Neural progenitor cell (in vitro differentiated cells): ENCODE results near the gene EPHB6. TPM values are rescaled to one million over a fixed set of nuclear protein-coding genes. Genes with fewer than 3 reads are reported as not detected.

Experiments used
- DNase-seq: peaks from one replicate; pipeline ENCODE4 v3.0.0-alpha.2; 2016; ENCODE audit warnings: low spot score
- H2AFZ ChIP-seq: fragments of 200-600 bp; sonication (generic); replicated peaks from 2 replicates; pipeline ENCODE4 v1.6.1; 2016; ENCODE audit warnings: antibody characterized with exemption
- H3F3A ChIP-seq: fragments of 200-600 bp; sonication (generic); 2 replicates; pipeline ENCODE4 v1.6.1; 2016; ENCODE audit warnings: antibody characterized with exemption, low read depth
- H3K27ac ChIP-seq: fragments of 200-600 bp; sonication (generic); 2 replicates; pipeline ENCODE4 v1.5.1; 2016; ENCODE audit warnings: mild to moderate bottlenecking
- H3K27me3 ChIP-seq: fragments of 200-600 bp; sonication (generic); 2 replicates; pipeline ENCODE4 v1.6.1; 2016; ENCODE audit warnings: mild to moderate bottlenecking, moderate library complexity
- H3K36me3 ChIP-seq: fragments of 200-600 bp; sonication (generic); 2 replicates; pipeline ENCODE4 v1.5.1; 2016
- H3K4me1 ChIP-seq: fragments of 200-600 bp; sonication (generic); 2 replicates; pipeline ENCODE4 v1.6.1; 2016; ENCODE audit warnings: mixed run types
- H3K4me2 ChIP-seq: fragments of 200-600 bp; sonication (generic); 2 replicates; pipeline ENCODE4 v1.6.1; 2016
- H3K4me3 ChIP-seq: fragments of 200-600 bp; sonication (generic); 2 replicates; pipeline ENCODE4 v1.5.1; 2016
- H3K79me2 ChIP-seq: fragments of 200-600 bp; sonication (generic); 2 replicates; pipeline ENCODE4 v1.6.1; 2016; ENCODE audit warnings: low read depth
- H3K9ac ChIP-seq: fragments of 200-600 bp; sonication (generic); 2 replicates; pipeline ENCODE4 v1.6.1; 2016
- H3K9me3 ChIP-seq: fragments of 200-600 bp; sonication (generic); 2 replicates; pipeline ENCODE4 v1.5.1; 2016; ENCODE audit warnings: low read depth
- H4K20me1 ChIP-seq: fragments of 200-600 bp; sonication (generic); 2 replicates; pipeline ENCODE4 v1.6.1; 2016; ENCODE audit warnings: low read depth
- H3K27ac Mint-ChIP-seq: 3 replicates; pipeline ENCODE4 v1.8.0; 2021; ENCODE audit warnings: mixed read lengths
- H3K27me3 Mint-ChIP-seq: 2 replicates; pipeline ENCODE4 v1.8.0; 2022; ENCODE audit warnings: low read depth, mild to moderate bottlenecking, inconsistent platforms, moderate library complexity, mixed read lengths; ENCODE audit not compliant: insufficient read depth
- H3K36me3 Mint-ChIP-seq: 3 replicates; pipeline ENCODE4 v1.8.0; 2021; ENCODE audit warnings: mixed read lengths
- H3K4me1 Mint-ChIP-seq: 3 replicates; pipeline ENCODE4 v1.8.0; 2021; ENCODE audit warnings: mixed read lengths
- H3K4me3 Mint-ChIP-seq: 3 replicates; pipeline ENCODE4 v1.8.0; 2021; ENCODE audit warnings: mild to moderate bottlenecking, moderate library complexity, mixed read lengths
- H3K9me3 Mint-ChIP-seq: 3 replicates; pipeline ENCODE4 v1.8.0; 2020; ENCODE audit warnings: mixed read lengths
- EZH2 ChIP-seq: fragments of 200-600 bp; sonication (generic); IDR thresholded peaks from 2 replicates; pipeline ENCODE4 v1.6.1; 2017; ENCODE audit warnings: antibody characterized with exemption, mild to moderate bottlenecking, moderate library complexity
- EZH2phosphoT487 ChIP-seq: fragments of 200-600 bp; sonication (generic); IDR thresholded peaks from 2 replicates; pipeline ENCODE4 v1.6.1; 2017; ENCODE audit warnings: antibody characterized with exemption
- total RNA-seq: library from RNA; depleted of rRNA; stranded (reverse); fragments of >200 nt; gene quantifications from 2 replicates; pipeline ENCODE4 v1.2.3, GENCODE V29; 2015; ENCODE audit warnings: low replicate concordance
- TF ChIP-seq, protein P1 (sequence below): fragments of 200-600 bp; sonication (generic); IDR thresholded peaks from 2 replicates; pipeline ENCODE4 v1.5.1; 2017; ENCODE audit warnings: antibody characterized with exemption, mild to moderate bottlenecking

EPHB6 gene
- total RNA-seq, 1 donor from 2014 or later, result 4.8 TPM

DNA sequence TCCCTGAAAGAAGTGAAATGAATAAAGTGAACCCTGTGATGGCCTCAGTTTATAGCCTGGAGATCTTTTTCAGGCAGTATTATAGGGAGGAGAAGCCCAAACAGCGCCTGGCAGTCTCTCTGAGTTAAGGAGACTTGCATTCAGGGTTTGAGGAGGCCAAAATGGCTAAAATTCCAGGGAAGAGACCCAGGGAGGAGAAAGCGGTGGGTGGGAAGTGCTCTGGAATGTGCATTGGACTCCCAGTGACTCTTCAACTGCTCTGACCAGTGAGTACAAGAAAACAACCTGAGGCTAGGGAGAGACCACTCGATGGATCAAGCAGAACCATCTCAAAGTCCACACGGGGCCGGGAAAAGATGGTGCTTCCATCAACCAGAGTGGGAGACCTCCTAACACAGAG lies 35.3 kb upstream of the EPHB6 start:
- Mint-ChIP-seq H3K27ac (no peak overlapping the region), H3K9me3 (peaks cover 4% of the 10 kb centered on the region), H3K27me3 (no peaks in the 10 kb centered on the region), H3K4me3 (no peak overlapping the region), H3K36me3 (no peaks in the 10 kb centered on the region), H3K4me1 (no peaks in the 10 kb centered on the region)
- H3K27me3 ChIP-seq, result no peaks in the 10 kb centered on the region
- H3K4me2 ChIP-seq, result no peak overlapping the region
- no peaks in the 10 kb centered on the region for H3K36me3 ChIP-seq
- no peak overlapping the region for H3K4me3 ChIP-seq
- H3K79me2 ChIP-seq, result no peaks in the 10 kb centered on the region
- no peaks in the 10 kb centered on the region for H4K20me1 ChIP-seq
- H3K27ac ChIP-seq, result no peak overlapping the region
- H3K9ac ChIP-seq, result no peak overlapping the region
- H3K9me3 ChIP-seq, result peaks cover 6% of the 10 kb centered on the region
- no peak for DNase-seq
- TF ChIP-seq EZH2 (no peak), EZH2phosphoT487 (no peak)
- TF ChIP-seq, protein P1, sequence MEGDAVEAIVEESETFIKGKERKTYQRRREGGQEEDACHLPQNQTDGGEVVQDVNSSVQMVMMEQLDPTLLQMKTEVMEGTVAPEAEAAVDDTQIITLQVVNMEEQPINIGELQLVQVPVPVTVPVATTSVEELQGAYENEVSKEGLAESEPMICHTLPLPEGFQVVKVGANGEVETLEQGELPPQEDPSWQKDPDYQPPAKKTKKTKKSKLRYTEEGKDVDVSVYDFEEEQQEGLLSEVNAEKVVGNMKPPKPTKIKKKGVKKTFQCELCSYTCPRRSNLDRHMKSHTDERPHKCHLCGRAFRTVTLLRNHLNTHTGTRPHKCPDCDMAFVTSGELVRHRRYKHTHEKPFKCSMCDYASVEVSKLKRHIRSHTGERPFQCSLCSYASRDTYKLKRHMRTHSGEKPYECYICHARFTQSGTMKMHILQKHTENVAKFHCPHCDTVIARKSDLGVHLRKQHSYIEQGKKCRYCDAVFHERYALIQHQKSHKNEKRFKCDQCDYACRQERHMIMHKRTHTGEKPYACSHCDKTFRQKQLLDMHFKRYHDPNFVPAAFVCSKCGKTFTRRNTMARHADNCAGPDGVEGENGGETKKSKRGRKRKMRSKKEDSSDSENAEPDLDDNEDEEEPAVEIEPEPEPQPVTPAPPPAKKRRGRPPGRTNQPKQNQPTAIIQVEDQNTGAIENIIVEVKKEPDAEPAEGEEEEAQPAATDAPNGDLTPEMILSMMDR, result no peak
- no peaks in the 10 kb centered on the region for H3K4me1 ChIP-seq
- no peak overlapping the region for H2AFZ ChIP-seq
- H3F3A ChIP-seq, result no peaks in the 10 kb centered on the region

DNA sequence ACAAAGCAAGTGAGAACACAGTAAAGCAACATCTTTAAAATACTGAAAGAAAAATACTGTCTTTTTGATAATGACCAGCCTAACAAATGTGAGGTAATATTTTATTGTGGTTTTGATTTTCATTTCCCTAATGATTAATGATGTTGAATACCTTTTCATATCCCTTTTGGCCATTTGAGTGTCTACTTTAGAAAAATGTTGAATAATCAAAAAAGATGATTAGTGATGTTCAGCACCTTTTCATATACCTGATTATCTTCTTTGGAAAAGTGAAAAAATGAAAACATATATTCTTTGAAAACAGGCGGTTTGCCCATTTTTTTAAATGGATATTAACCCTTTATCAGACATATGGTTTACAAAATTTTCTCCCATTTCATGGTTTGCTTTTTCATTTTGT lies 32.2 kb upstream of the EPHB6 start:
- DNase-seq, result no peak
- no peak for TF ChIP-seq EZH2phosphoT487
- TF ChIP-seq EZH2, result no peak
- TF ChIP-seq, protein P1, result no peak
- H4K20me1 ChIP-seq, result no peaks in the 10 kb centered on the region
- H3K27ac ChIP-seq, result no peak overlapping the region
- Mint-ChIP-seq H3K27me3 (no peaks in the 10 kb centered on the region), H3K9me3 (peaks cover 4% of the 10 kb centered on the region), H3K4me1 (no peaks in the 10 kb centered on the region), H3K36me3 (no peaks in the 10 kb centered on the region), H3K4me3 (no peak overlapping the region), H3K27ac (no peak overlapping the region)
- no peak overlapping the region for H3K9ac ChIP-seq
- no peak overlapping the region for H3K4me2 ChIP-seq
- no peaks in the 10 kb centered on the region for H3K79me2 ChIP-seq
- no peak overlapping the region for H2AFZ ChIP-seq
- no peaks in the 10 kb centered on the region for H3F3A ChIP-seq
- no peaks in the 10 kb centered on the region for H3K27me3 ChIP-seq
- no peak overlapping the region for H3K4me3 ChIP-seq
- H3K9me3 ChIP-seq, result peaks cover 17% of the 10 kb centered on the region
- H3K36me3 ChIP-seq, result no peaks in the 10 kb centered on the region
- H3K4me1 ChIP-seq, result no peaks in the 10 kb centered on the region

DNA sequence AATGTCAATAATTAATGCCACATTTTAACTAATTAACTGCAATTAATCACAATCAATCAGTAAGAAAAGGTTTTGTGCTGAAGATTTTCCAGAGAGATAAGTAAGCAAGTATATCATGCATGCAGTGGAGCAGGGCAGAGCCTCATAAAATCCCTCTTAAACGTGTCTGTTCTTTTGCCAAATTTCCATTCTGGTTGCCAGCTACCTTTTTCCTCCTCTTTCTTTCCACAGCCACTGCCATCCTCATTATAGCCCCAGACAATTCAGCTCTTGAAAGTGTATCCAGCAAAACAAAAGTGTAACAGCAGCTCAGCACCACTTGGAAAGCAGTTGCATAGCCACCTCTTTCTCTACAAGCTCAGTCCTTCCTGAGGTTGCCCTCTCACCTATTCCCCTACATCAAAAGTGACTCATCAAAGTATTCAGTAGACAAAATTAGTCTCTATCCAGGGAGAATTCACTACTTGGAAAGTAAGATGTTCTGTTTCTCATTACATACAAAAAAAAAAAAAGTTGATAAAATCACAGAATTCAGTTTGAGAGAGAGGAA lies 26.9 kb upstream of the EPHB6 start:
- no peaks in the 10 kb centered on the region for H4K20me1 ChIP-seq
- H3K9me3 ChIP-seq, result peaks cover 17% of the 10 kb centered on the region
- no peaks in the 10 kb centered on the region for H3K4me1 ChIP-seq
- H3K9me3 Mint-ChIP-seq, result no peaks in the 10 kb centered on the region
- no peaks in the 10 kb centered on the region for H3K36me3 ChIP-seq
- H2AFZ ChIP-seq, result no peak overlapping the region
- no peaks in the 10 kb centered on the region for H3K79me2 ChIP-seq
- TF ChIP-seq EZH2 (no peak), EZH2phosphoT487 (no peak)
- TF ChIP-seq, protein P1, result no peak
- no peak overlapping the region for H3K4me3 ChIP-seq
- no peak overlapping the region for H3K4me2 ChIP-seq
- H3K9ac ChIP-seq, result no peak overlapping the region
- H3K27ac Mint-ChIP-seq, result no peak overlapping the region
- no peak overlapping the region for H3K27ac ChIP-seq
- no peaks in the 10 kb centered on the region for H3K27me3 Mint-ChIP-seq
- H3K36me3 Mint-ChIP-seq, result no peaks in the 10 kb centered on the region
- no peaks in the 10 kb centered on the region for H3K27me3 ChIP-seq
- H3F3A ChIP-seq, result no peaks in the 10 kb centered on the region
- no peak overlapping the region for H3K4me3 Mint-ChIP-seq
- DNase-seq, result peak; percentile 6
- H3K4me1 Mint-ChIP-seq, result no peaks in the 10 kb centered on the region
